HL-60/S4 treated with retinoic acid at 250 ng/mL for 4 days and 3 days (cell line): ENCODE data around the gene SUN1.
"Not testable (repeated sequence)": the region's sequence is repeated elsewhere in the genome, so short reads cannot be mapped to it uniquely, and the experiment has no call there.

Source experiments
- in situ Hi-C: fragments of 300-500 bp; cut with MboI; formaldehyde crosslinking; loops from 2 replicates; pipeline ENCODE4 v1.7.0; 2022; ENCODE audit warnings: low sequenced_read_pairs

The SUN1 gene

DNA sequence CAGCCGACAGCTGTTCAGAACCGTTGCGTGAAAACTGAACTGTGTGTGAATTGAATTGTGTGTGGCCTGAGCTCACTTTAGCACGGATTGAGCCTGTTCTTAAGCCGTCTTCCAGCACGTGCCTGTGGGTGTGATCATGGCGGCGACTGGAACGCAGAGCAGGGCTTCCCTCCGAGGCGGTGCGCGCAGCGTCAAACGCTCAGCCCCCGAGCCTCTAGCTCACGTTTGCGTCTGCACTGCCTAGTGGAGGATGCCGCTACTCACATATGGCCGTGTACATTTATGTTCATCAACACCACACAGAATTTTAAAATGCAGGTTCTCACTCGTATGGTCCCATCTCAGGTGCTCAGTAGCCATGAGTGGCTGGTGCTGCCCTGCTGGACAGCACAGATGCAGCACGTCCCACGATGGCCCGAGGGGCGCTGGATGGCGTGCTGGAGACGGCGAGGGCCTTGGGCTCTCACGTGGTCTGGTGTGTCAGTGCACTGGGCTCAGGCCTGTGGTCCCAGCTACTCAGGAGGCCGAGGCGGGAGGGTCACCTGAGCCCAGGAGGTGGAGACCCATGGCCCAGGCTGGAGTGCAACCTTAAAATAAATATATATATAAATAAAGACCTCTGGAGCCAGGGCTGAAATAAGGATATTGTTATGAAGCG lies 22.0 kb downstream of the SUN1 start:
- in situ Hi-C loops: no loop called here

GRCh38 chr7:855686-856369 lies 23.6 kb downstream of the SUN1 start:
- in situ Hi-C loops: no loop called here

DNA sequence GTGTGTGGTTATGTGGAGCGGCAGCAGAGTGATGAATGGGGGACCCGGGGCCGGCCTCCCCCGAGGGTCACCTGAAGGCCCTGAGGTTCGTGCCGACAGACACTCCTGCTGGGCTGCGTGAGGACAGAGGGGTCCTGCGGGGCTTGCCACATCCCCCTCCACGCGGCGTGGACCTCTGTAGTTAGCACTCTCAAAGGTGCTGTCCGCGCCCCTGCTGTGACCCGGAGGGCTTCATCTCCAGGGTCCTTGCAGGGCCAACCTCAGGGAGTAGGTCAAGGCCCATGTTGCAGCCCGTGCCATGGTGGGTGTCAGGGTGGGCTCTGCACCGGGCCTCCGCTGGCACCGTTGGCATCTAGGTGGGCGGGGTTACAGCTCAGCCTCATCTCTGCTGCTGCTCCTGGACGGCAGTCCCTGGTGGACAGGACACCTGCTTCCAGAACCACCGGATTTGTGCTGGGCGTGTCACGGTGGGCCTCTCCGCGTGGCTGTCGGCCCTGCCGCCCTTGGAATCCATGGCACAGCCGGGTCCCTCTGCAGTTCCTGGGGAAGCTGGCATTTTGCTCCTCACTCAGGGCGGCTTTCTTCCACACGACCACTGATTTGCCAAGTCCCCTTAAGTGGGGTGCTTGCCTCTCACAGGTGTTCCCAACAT lies 24.3 kb downstream of the SUN1 start:
- in situ Hi-C loops: no loop called here

DNA sequence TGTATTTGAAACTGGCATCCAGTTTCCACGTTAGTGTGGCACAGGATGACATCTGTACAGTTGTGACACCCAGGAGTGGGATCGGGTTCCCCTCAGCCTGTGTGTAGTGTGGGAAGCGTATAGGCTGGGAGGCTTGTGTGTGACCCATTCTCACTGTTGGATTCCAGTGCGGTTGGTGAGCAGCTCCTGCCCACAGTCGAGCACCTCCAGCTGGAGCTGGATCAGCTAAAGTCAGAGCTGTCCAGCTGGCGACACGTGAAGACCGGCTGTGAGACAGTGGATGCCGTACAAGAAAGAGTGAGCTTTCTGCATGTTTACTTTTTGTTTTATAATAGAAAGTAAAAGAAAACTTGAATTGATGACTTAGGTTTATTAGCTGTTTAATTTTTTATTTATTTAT lies 25.4 kb downstream of the SUN1 start:
- in situ Hi-C loops: no loop called here

DNA sequence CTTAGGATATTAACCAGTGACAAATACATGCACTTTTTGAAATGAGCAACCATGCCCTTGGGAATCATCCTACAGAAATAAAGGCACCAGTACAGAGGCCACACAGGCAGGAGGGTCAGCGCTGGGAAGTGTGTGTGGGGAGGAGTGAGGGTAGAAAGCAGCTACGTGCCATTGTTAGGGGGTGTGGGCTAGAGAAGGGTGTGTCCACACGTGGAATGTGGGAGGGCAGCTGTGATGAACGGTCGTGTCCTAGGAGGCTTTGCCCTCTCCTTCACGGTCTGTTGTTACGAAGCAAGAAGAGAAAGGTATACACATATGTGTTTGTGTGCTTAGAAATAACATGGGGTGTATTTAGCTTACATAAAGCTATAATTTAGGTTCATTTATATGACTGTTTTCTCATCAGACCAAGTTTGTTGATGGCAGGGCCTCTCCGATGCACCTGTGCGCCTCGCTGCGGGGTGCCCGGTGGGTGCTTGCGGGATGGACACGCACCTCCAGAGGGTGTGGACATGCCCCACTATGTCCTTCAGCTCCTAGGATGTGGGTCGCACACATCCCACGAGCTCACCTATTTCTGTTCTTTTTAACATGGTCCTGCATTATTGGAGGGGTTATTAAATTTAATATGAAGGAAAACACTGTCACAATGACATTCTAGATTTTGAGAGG lies 27.2 kb downstream of the SUN1 start:
- in situ Hi-C loops: no loop called here

DNA sequence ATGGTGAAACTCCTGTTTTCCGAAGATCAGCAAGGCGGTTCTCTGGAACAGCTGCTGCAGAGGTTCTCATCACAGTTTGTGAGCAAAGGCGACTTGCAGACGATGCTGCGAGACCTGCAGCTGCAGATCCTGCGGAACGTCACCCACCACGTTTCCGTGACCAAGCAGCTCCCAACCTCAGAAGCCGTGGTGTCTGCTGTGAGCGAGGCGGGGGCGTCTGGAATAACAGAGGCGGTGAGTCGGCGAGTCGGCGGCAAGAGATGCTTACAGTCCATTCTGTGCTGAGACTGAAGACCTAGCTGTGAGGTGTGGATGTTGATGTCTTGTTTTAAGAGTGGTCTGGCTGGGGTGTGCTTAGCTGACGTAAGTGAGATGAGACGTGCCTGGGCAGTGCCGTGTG lies 27.9 kb downstream of the SUN1 start:
- in situ Hi-C loops: no loop called here

GRCh38 chr7:861222-861621 lies 28.9 kb downstream of the SUN1 start:
- in situ Hi-C loops: no loop called here

DNA sequence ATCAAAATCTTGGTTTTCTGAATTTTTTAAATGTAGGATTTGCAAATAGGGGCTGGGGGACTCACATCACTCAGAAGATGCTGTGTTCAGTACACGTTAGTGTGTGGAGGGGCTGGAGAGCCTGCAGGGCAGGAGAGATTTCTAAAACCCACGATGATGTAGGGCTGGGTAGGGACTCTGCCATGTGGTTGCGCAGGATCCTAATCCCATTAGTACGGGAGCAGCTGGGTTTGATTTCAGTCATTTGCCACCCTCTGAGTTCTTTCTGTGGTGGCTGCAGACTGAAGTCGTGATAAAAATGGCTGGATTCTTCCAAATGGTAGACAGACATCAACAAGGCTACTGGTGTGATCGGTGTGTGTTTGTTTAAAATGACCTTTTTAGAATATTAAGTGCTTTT lies 29.9 kb downstream of the SUN1 start:
- in situ Hi-C loops: no loop called here

GRCh38 chr7:863106-863505 lies 30.8 kb downstream of the SUN1 start:
- in situ Hi-C loops: no loop called here

DNA sequence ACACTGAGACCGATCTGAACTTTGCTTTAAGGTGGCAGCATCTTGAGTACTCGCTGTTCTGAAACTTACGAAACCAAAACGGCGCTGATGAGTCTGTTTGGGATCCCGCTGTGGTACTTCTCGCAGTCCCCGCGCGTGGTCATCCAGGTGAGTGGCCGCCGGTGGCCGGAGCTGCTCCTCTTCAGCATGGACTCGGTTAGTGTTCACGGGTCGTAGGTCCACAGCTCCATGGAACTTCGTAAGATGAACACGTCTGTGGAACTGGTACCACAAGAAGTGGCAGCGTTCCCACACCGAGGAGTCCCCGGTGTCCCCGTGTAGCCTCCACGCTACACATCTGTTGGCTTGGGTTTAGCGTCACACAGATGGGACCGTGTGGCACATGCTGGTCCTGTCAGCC lies 33.6 kb downstream of the SUN1 start:
- in situ Hi-C loops: no loop called here

DNA sequence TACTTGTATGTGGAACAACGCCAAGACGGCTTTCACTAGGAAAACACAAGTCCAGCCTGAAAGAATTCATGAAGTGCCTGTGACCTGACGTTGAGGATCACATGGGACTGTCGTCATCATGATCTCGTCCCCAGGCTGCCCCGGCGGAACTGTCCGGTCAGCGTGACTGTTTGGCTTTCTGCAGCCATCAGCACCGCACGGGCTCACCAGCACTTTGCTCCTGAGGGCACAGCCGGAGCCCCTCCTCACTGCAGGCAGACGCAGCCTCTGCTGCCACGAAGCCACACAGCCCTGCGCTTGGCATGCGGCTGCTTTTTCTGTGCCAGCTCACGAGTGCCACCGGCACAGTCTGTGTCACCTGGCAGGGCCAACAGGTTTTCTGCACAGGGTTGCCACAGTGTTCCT lies 34.7 kb downstream of the SUN1 start:
- in situ Hi-C loops: no loop called here

GRCh38 chr7:867406-868188 lies 35.3 kb downstream of the SUN1 start:
- in situ Hi-C loops: no loop called here

- in situ Hi-C loops: no loop called here
Observed at GRCh38 chr7:868189-868486, 35.9 kb downstream of the SUN1 start.

DNA sequence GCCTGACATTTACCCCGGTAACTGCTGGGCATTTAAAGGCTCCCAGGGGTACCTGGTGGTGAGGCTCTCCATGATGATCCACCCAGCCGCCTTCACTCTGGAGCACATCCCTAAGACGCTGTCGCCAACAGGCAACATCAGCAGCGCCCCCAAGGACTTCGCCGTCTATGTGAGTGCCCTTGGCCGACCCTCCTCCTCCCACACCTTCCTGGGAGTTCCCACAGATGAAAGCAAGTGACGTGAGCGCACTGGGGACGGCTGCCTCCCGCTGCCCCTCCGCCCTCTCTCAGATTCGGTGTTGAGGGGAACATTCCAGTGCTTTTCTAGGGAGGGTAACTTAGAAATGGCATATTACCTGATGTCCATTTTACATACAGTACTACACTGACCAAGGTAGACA lies 37.1 kb downstream of the SUN1 start:
- in situ Hi-C loops: no loop called here

DNA sequence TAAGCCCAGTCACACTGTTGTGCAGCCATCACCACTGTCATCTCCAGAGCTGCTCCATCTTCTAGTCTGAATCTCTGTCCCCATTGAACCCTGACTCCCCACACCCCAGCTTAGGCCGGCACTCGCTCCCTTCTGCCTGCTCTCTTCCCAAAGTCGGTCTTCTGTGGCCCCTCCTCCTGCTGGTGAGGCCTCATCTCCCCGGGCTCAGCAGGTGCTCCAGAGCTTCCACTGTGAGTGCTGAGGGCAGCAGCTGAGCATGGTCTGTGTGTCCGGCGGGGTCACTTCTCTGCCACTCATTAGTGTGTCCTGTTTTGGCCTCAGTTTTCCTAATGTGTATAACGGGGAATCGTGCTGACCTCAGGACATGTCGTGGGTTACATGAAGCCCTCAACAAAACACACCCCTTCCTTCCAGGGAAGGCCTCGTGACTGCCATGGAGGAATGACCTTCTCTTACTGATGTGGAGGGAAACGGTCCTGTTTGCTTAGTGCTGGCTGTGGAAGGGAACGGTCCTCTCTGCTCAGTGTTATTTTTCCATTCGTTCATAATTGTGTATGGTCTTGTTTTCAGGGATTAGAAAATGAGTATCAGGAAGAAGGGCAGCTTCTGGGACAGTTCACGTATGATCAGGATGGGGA lies 39.7 kb downstream of the SUN1 start:
- in situ Hi-C loops: no loop called here

GRCh38 chr7:872685-873084 lies 40.4 kb downstream of the SUN1 start:
- in situ Hi-C loops: not testable (repeated sequence)

DNA sequence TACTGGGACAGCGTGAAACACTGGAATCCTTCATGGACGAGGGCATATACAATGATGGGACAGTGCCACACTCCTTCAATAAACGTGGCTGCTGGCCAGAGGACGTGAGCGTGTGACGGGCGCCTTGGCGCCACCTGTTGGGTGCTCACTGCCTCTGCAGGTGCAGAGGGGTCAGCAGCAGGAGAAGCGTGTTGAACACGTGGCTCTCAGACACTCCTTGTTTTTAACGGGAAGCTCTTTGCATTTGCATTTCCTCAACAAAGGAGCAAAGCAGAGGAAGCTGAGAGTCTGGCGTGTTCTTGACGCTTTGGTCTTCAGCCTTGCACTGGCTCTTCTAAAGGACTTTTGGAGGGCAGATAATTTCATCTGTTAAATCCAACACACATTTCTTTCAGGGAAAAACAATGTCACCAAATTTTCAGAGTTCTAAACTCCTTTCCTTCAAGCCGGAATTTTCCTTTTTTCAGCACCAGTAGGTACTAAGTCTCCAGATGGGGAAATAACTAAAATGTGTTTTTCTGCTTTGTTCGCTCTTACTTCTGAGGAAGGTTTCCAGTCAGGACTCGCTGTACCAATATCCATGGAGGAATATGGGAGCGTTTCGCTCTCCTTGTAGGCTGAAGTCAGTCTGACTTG lies 41.2 kb downstream of the SUN1 start:
- in situ Hi-C loops: no loop called here

- in situ Hi-C loops: no loop called here
Observed at GRCh38 chr7:874031-874749, 41.9 kb downstream of the SUN1 start.

DNA sequence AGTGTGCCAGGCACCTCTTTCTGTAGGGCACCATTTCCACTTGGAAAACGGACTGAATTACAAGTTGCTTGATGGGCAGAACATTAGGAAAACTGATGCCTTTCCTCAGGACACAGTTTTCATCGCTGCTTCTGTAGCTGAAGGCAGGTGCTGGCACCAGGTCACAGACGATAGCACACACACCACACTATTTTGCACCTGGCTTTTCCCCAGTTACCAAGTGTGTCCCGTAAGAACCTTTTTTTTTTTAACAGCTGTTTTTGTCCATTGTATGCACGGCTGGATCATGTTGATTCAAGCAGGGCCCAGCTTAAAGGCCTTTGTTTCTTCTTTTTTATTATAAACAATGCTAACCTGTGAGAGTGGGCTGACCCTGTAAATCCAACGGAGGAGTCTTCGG lies 42.8 kb downstream of the SUN1 start:
- in situ Hi-C loops: no loop called here
